ENCODE results near the gene FAM53B. TPM values are rescaled to one million over a fixed set of nuclear protein-coding genes. Genes with fewer than 3 reads are reported as not detected.
A peak's percentile ranks its signal among the peaks of the same experiment; 100 is the strongest.

Gene FAM53B
- total RNA-seq, 4 donors from 2014 or later: 41.0 to 110 (median 50.0) TPM

DNA sequence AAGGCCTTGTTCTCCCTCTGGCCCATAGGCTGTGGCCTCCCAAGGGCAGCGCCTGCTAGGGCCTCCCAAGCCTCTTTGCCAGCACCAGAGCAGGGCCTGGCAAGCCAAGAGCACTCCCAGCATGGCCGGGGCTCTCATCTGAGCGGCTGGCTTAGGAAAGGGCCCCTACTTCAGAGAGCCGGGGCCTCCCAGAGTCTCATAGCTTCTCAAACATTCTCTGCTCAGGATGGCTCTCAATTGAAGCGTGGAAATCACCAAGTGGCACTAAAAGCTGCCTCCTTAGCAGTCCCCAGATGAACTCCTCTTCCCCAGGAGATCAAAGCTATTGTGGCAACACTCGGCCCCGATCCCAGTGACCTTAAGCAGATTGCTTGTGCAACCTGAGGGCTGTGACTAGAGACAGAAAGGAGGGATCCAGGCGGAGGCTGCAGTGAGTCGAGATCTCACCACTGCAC lies 69.4 kb downstream of the FAM53B start:
- peaks cover 16 to 73% (median 23%) of the 10 kb centered on the region in 4 donors for H3K4me1 ChIP-seq
- no peaks in the 10 kb centered on the region for H3K27me3 ChIP-seq
- no peaks in the 10 kb centered on the region for H3K36me3 ChIP-seq
- in situ Hi-C loops (cut with MboI; ENCODE audit: low pct_ligation_motif_present in 1 of 4, low pct_unique_long_range_greater_than_20kb in 1 of 4, low sequenced_read_pairs in 3 of 4) (no loop called here), intact Hi-C loops (cut with DNase I; ENCODE audit: low total_unique reads) (no loop called here)
- H3K4me3 ChIP-seq: no peak overlapping the region
- H3K9me3 ChIP-seq: no peaks in the 10 kb centered on the region
- no peak for TF ChIP-seq EP300 (IDR thresholded peaks at IDR 0.05; ENCODE audit: low read depth)
- TF ChIP-seq POLR2AphosphoS5 (IDR thresholded peaks at IDR 0.05): no peak
- TF ChIP-seq POLR2A (IDR thresholded peaks at IDR 0.05): no peak
- TF ChIP-seq, protein P1, sequence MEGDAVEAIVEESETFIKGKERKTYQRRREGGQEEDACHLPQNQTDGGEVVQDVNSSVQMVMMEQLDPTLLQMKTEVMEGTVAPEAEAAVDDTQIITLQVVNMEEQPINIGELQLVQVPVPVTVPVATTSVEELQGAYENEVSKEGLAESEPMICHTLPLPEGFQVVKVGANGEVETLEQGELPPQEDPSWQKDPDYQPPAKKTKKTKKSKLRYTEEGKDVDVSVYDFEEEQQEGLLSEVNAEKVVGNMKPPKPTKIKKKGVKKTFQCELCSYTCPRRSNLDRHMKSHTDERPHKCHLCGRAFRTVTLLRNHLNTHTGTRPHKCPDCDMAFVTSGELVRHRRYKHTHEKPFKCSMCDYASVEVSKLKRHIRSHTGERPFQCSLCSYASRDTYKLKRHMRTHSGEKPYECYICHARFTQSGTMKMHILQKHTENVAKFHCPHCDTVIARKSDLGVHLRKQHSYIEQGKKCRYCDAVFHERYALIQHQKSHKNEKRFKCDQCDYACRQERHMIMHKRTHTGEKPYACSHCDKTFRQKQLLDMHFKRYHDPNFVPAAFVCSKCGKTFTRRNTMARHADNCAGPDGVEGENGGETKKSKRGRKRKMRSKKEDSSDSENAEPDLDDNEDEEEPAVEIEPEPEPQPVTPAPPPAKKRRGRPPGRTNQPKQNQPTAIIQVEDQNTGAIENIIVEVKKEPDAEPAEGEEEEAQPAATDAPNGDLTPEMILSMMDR (IDR thresholded peaks at IDR 0.05): no peak
- H3K27ac ChIP-seq: no peak overlapping the region
- no peak for DNase-seq
- 83 to 93% methylated on average over 2 to 9 of the region's 9 CpGs for WGBS, 2 donors (ENCODE audit: low coverage in 1 of 2)

GRCh38 chr10:124672181-124672638 lies 72.0 kb downstream of the FAM53B start:
- Histone ChIP-seq H3K4me3 (no peak overlapping the region), H3K9me3 (no peaks in the 10 kb centered on the region), H3K27ac (peak overlapping the region; percentile 29 to 43 (median 35)), H3K36me3 (no peaks in the 10 kb centered on the region), H3K27me3 (no peaks in the 10 kb centered on the region), H3K4me1 (peaks cover under 1 to 67% (median 22%) of the 10 kb centered on the region in 4 donors)
- TF ChIP-seq EP300 (IDR thresholded peaks at IDR 0.05; ENCODE audit: low read depth) (no peak), POLR2A (IDR thresholded peaks at IDR 0.05) (no peak), POLR2AphosphoS5 (IDR thresholded peaks at IDR 0.05) (no peak)
- TF ChIP-seq, protein P1 (IDR thresholded peaks at IDR 0.05): no peak
- intact Hi-C loops (cut with DNase I; ENCODE audit: low total_unique reads) (no loop called here), in situ Hi-C loops (cut with MboI; ENCODE audit: low pct_ligation_motif_present in 1 of 4, low pct_unique_long_range_greater_than_20kb in 1 of 4, low sequenced_read_pairs in 3 of 4) (no loop called here)
- 84% methylated on average over 16 of the region's 16 CpGs; no CpG with 5 or more reads in 1 of the 2 donors for WGBS, 2 donors (ENCODE audit: low coverage in 1 of 2)
- no peak for DNase-seq

GRCh38 chr10:124671486-124672075 lies 72.6 kb downstream of the FAM53B start:
- Histone ChIP-seq H3K27ac (peak overlapping the region; percentile 29 to 49 (median 39)), H3K4me3 (no peak overlapping the region), H3K4me1 (peaks cover 0 to 67% (median 23%) of the 10 kb centered on the region in 4 donors), H3K36me3 (no peaks in the 10 kb centered on the region), H3K9me3 (no peaks in the 10 kb centered on the region), H3K27me3 (no peaks in the 10 kb centered on the region)
- in situ Hi-C loops (cut with MboI; ENCODE audit: low pct_ligation_motif_present in 1 of 4, low pct_unique_long_range_greater_than_20kb in 1 of 4, low sequenced_read_pairs in 3 of 4) (no loop called here), intact Hi-C loops (cut with DNase I; ENCODE audit: low total_unique reads) (no loop called here)
- TF ChIP-seq POLR2AphosphoS5 (IDR thresholded peaks at IDR 0.05): no peak
- TF ChIP-seq, protein P1 (IDR thresholded peaks at IDR 0.05): peak in 2 of 5 experiments; percentile 20 to 22
- DNase-seq: no peak
- 60 to 63% methylated on average over 1 to 8 of the region's 8 CpGs for WGBS, 2 donors (ENCODE audit: low coverage in 1 of 2)

GRCh38 chr10:124670849-124671248 lies 73.3 kb downstream of the FAM53B start:
- TF ChIP-seq POLR2AphosphoS5 (IDR thresholded peaks at IDR 0.05): no peak
- no peak for TF ChIP-seq EP300 (IDR thresholded peaks at IDR 0.05; ENCODE audit: low read depth)
- no peak for TF ChIP-seq POLR2A (IDR thresholded peaks at IDR 0.05)
- WGBS, 2 donors (ENCODE audit: low coverage in 1 of 2): 90 to 92% methylated on average over 2 to 13 of the region's 13 CpGs
- intact Hi-C loops (cut with DNase I; ENCODE audit: low total_unique reads) (no loop called here), in situ Hi-C loops (cut with MboI; ENCODE audit: low pct_ligation_motif_present in 1 of 4, low pct_unique_long_range_greater_than_20kb in 1 of 4, low sequenced_read_pairs in 3 of 4) (no loop called here)
- Histone ChIP-seq H3K27ac (peak overlapping the region in 2 of 4 donors; percentile 29 to 49), H3K4me1 (peaks cover 0 to 68% (median 24%) of the 10 kb centered on the region in 4 donors), H3K9me3 (no peaks in the 10 kb centered on the region), H3K27me3 (no peaks in the 10 kb centered on the region), H3K4me3 (no peak overlapping the region), H3K36me3 (no peaks in the 10 kb centered on the region)
- no peak for DNase-seq
